ENCODE data around the gene CDADC1.

Gene CDADC1

DNA sequence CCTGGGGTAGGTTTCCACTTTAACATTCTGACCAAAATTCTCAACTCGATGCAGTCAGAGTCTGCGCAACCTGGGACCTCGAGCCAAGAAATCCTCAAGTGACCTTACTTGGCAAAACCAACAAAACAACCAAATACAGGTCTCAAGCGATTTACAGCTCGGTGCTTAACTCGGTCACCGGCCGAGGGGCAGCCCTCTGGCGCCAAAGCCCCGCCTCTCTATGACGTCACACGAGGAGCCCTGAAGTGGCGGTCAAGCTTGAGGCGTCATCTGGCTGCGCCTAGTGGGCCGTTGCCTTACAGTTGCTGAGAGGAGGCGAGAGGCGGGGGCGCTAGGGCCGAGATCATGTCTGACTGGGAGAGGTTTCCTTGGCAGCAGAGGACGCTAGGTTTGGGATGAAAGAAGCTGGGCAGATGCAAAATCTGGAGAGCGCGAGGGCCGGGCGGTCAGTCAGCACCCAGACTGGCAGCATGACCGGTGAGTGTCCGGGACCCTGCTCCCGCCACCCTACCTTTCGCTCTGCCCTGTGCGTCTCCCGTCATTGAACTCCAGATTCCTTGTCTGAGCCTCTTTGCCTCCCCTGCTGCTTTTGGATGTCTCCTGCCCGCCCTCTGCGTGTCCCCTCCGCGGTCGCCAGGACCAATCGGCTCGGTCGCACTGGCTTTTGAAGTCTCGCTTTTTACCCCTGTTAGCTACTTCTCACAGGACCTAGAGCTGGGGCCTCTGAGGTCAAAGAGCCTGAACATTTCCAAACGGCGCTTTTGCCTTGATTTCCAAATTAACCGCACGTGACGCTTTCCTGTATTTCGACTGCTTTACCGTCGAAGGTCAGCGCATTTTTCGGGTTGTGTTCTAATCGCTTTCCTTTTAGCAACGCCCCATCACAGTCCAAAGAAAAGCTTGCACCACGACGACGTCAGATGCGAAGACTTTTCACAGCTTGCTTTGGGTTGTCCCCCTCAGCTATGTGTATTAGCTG lies at the start of gene CDADC1:
Gene CDADC1 (plus strand): TSS at position 283 of the 979 bp plus-strand sequence. CDS start 113 bp downstream, at position 396.
- peak; percentile 93 for DNase-seq

- no peak for DNase-seq
Observed at GRCh38 chr13:49206641-49207040, 41.1 kb upstream of the CDADC1 start.

DNA sequence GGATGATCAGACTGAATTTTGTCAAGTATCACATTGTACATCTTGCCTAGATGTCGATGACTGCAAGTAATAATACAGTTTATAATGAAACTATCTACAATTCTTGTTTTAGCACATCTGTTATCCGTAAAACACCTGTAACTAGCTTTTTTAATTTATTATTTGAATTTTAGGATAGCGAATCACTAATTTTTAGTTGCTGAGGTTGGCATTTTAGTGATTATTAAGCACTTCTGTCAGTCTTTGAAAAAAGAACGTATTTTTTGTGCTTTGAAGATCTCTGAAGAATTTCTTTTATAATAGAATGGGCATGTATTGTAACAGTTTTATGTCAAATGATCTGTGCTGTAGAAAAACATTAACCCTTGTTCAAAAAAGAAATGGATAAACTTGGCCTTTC lies 39.1 kb upstream of the CDADC1 start:
- DNase-seq: no peak

DNA sequence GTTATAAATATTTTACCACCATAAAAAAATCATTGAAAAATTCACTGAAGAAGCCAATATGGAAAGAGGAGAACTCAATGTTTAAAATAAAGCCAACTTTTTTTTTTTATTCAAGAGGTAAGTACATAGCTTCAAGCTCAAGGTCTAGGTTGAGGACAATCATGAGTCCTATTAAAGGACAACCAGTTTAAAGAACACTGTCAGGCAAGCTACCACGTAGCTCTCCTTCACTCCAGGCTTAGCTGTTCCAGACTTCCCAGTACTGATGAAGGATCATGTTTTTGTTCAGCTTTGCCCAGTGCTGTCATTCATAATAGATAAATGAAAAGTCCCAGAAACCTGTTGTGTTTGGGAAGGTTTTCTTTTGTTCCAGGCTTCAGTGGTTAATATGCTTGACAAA lies 37.6 kb upstream of the CDADC1 start:
- DNase-seq: no peak

GRCh38 chr13:49210669-49211068 lies 37.1 kb upstream of the CDADC1 start:
- no peak for DNase-seq

- no peak for DNase-seq
Observed at GRCh38 chr13:49213539-49213938, 34.2 kb upstream of the CDADC1 start.

GRCh38 chr13:49213997-49214916 lies 33.5 kb upstream of the CDADC1 start:
- no peak for DNase-seq

GRCh38 chr13:49214917-49215376 lies 32.8 kb upstream of the CDADC1 start:
- DNase-seq: peak; percentile 67

GRCh38 chr13:49216334-49216733 lies 31.4 kb upstream of the CDADC1 start:
- no peak for DNase-seq

- no peak for DNase-seq
Observed at GRCh38 chr13:49217962-49218492, 29.7 kb upstream of the CDADC1 start.

DNA sequence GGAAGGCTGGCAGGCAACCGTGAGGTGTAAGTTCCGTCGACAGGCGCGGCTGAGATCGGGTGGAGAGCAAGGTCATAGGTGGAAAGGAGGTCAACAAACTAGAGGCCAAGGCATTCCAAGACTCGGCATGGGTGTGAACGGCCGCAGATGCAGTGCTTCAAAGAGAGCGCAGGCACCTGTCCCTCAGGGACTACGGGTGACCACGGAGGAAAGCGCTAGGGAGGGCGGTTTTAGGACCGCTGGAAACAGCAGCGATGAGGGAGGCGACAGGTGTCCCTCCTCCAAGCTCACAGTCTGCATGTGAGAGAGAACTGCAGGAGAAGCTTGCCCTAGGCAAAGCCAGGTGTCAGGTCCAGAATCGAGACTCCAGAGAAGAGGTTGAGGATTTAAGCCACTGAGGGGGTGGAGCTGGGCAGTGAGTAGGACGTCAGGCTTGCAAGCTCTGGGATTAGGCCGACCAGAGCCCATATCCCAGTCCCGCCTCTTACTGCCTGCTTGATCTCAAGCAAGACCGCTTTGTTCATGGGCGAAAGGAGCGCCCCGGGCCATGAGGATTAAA lies 29.2 kb upstream of the CDADC1 start:
- DNase-seq: no peak

GRCh38 chr13:49219647-49220035 lies 28.1 kb upstream of the CDADC1 start:
- no peak for DNase-seq

- DNase-seq: no peak
Observed at GRCh38 chr13:49220036-49220855, 27.5 kb upstream of the CDADC1 start, which contains the start of gene MLNR. MLNR (plus strand) TSS chr13:49220338; CDS start chr13:49220338, 0 bp downstream.

- DNase-seq: no peak
Observed at GRCh38 chr13:49220856-49221589, 26.7 kb upstream of the CDADC1 start.

GRCh38 chr13:49221590-49221965 lies 26.1 kb upstream of the CDADC1 start:
- no peak for DNase-seq

GRCh38 chr13:49225223-49226042 lies 22.3 kb upstream of the CDADC1 start:
- no peak for DNase-seq

- no peak for DNase-seq
Observed at GRCh38 chr13:49226613-49227012, 21.1 kb upstream of the CDADC1 start.

DNA sequence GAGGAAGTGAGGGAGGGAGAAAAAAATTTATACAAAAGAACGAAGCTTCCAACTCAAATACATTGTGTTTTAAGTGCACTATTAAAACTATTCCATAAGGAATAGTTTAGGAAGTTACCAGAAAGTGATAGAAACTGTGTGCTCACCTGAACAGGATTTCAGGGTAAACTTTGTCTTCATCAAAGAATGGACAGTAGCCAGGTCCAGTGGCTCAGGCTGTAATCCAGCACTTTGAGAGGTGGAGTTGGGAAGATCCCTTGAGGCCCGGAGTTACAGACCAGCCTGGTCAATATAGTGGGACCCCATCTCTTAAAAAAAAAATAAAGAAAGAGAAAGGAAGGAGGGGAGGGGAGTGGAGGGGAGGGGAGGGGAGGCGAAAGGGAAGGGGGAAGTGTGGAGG lies 13.0 kb upstream of the CDADC1 start:
- DNase-seq: no peak

DNA sequence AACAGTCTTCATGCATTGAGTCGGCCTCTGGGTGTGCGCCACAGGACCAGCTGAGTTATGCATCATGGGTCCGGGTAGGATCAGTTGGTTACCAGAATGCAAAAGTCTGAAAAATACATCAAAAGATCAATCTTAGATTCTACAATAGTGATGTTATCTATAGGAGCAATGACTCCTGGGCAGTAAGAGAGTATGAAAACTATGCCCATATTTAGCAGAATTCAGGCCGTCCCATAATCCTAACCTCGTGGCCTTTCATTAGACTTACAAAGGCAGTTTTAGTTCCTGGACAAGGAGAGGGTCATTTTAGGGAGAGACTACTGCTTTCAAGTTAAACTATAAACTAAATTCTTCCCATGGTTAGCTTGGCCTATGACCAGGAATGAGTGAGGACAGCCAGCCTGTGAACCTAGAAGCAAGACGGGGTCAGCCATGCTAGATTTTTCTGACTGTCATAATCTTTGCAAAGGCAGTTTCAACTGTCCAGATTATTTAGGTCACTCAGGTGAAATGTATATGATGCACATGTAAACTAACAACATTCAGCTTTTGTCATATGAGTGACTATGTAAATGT lies 11.8 kb upstream of the CDADC1 start:
- no peak for DNase-seq

- no peak for DNase-seq
Observed at GRCh38 chr13:49238621-49239020, 9.1 kb upstream of the CDADC1 start.

All from CD4-positive, alpha-beta T cell treated with Interleukin-15 for 1 hour (primary cell).